HL-60 (cell line): ENCODE data around the gene CPN1.

Source experiments
- DNase-seq, 2 experiments: peaks; one replicate each; pipeline ENCODE4 v3.0.0-alpha.2; 2010 to 2020; ENCODE audit warnings: low read depth in 1 of 2, low spot score in 1 of 2
- H3K27ac ChIP-seq: fragments of 250-450 bp; sonication (Bioruptor Pico); replicated peaks from 2 replicates; pipeline ENCODE4 v1.5.1; 2020; ENCODE audit warnings: mild to moderate bottlenecking, moderate library complexity
- H3K27me3 ChIP-seq: fragments of 250-450 bp; sonication (Bioruptor Pico); 2 replicates; pipeline ENCODE4 v1.5.1; 2021; ENCODE audit warnings: mild to moderate bottlenecking, moderate library complexity; ENCODE audit not compliant: insufficient read depth, poor library complexity, severe bottlenecking
- H3K4me3 ChIP-seq: replicated peaks from 2 replicates; pipeline ENCODE4 v1.5.1; 2011; ENCODE audit warnings: mild to moderate bottlenecking, control low read depth, low read length; ENCODE audit not compliant: insufficient read depth
- CTCF ChIP-seq: IDR thresholded peaks from one replicate; pipeline ENCODE4 v1.5.1; 2011; ENCODE audit warnings: low read length, control low read depth, inconsistent platforms; ENCODE audit not compliant: insufficient read depth
- GABPA ChIP-seq: IDR thresholded peaks from 2 replicates; pipeline ENCODE4 v1.6.1; 2012; ENCODE audit warnings: low read depth
- POLR2AphosphoS5 ChIP-seq: IDR thresholded peaks from 2 replicates; pipeline ENCODE4 v1.6.1; 2012; ENCODE audit warnings: low read depth
- REST ChIP-seq: IDR thresholded peaks from 2 replicates; pipeline ENCODE4 v1.6.1; 2012; ENCODE audit warnings: low read depth; ENCODE audit not compliant: insufficient replicate concordance
- SPI1 ChIP-seq: IDR thresholded peaks from 2 replicates; pipeline ENCODE4 v1.6.1; 2012; ENCODE audit warnings: low read depth, mild to moderate bottlenecking, borderline replicate concordance

Gene CPN1

GRCh38 chr10:100022403-100022802, 59.3 kb downstream of the CPN1 start:
- no peak for TF ChIP-seq POLR2AphosphoS5
- no peak for TF ChIP-seq SPI1
- TF ChIP-seq REST, result no peak
- no peak for TF ChIP-seq CTCF
- no peak for TF ChIP-seq GABPA
- Histone ChIP-seq H3K4me3 (no peak overlapping the region), H3K27ac (no peak overlapping the region), H3K27me3 (no peaks in the 10 kb centered on the region)
- DNase-seq, result no peak

GRCh38 chr10:100021322-100021721, 60.3 kb downstream of the CPN1 start:
- no peak overlapping the region for H3K4me3 ChIP-seq
- TF ChIP-seq POLR2AphosphoS5, result no peak
- no peak for TF ChIP-seq CTCF
- TF ChIP-seq GABPA, result no peak
- no peak for TF ChIP-seq REST
- no peak for TF ChIP-seq SPI1
- no peak overlapping the region for H3K27ac ChIP-seq
- H3K27me3 ChIP-seq, result no peaks in the 10 kb centered on the region
- DNase-seq, result no peak

- Histone ChIP-seq H3K27ac (no peak overlapping the region), H3K4me3 (no peak overlapping the region), H3K27me3 (no peaks in the 10 kb centered on the region)
- no peak for TF ChIP-seq REST
- no peak for DNase-seq
Measured at GRCh38 chr10:100020886-100021253, 60.8 kb downstream of the CPN1 start.
